ENCODE data around the gene KRTAP1-5.

- TF ChIP-seq FOXM1 (IDR thresholded peaks at IDR 0.05; ENCODE audit: borderline replicate concordance) = no peak
- TF ChIP-seq NFRKB (IDR thresholded peaks at IDR 0.05) = no peak
- TF ChIP-seq TARDBP (IDR thresholded peaks at IDR 0.05) = no peak
- no peak for TF ChIP-seq FOXA1 (IDR thresholded peaks at IDR 0.05)
- TF ChIP-seq SP1 (IDR thresholded peaks at IDR 0.05) = no peak
- TF ChIP-seq SUZ12 (IDR thresholded peaks at IDR 0.05) = no peak
- TF ChIP-seq CTBP1 (IDR thresholded peaks at IDR 0.05; ENCODE audit: borderline replicate concordance) = no peak
Observed at GRCh38 chr17:41076788-41077187, 49.8 kb upstream of the KRTAP1-5 start.

All from HEK293T (cell line).